GM18502 (cell line): ENCODE results near the gene MOV10L1.

Experiments used
- ATAC-seq: cut with Tn5 transposase; IDR thresholded peaks from one replicate; pipeline ENCODE4 v1.9.1; 2021; ENCODE audit warnings: mild to moderate bottlenecking; ENCODE audit not compliant: unreplicated experiment, poor library complexity

The MOV10L1 gene

DNA sequence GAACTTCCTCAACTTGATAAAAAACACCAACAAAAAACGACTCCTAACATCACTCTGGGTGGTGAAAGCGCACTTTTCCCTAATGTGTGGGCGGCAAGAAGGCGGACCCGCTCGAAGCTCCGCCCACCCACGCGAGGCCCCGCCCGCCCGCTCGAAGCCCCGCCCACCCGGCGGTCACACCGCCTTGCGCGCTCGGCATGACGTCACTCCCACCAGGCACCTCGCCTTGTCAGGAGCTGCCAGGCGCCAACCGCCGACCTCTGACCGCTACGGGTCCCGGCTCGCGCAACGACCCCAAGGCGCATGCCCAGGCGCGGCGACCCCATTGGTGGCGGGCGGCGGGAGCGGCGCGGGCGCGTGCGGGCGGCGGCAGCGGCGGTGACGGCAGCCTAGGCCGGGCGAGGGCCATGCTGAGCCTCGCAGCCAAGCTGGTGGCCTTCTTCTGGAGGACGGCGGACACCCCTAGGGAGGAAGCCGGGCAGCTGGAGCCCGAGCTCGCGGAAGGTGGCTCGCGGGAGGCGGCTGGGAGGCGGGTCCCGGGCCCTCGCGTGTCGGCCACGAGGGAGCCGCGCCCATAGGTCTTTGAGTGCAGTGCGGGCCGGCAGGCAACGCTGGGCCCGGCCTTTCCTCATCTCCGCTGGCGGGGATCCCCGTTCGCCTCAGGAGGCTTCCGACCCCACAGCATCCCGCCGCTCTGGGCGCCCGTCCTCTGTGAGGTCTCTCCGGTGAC is at the start of gene MOV10L1:
Gene MOV10L1 (plus strand): TSS at position 325 of the 730 bp plus-strand sequence. CDS start 83 bp downstream, at position 408.
- ATAC-seq, result no peak

DNA sequence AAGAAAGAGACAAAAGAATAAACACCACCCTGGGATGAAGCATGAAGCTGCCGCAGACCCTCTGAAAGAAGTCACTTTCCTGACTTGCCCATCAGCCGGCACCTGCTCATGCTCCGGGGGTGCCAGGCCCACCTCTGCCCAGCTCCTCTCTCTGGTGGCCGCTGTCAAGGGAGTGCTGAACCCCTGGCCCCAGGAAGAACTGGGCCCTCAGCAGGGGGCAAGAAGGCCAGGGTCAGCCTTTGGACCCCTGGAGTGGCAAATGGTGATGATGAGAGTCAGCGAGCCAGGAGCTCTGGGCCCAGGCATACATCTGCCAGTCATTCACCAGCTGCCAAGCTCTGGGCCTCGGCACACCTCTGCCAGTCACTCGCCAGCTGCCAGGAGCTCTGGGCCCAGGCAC is 49.1 kb upstream of the MOV10L1 start:
- no peak for ATAC-seq

DNA sequence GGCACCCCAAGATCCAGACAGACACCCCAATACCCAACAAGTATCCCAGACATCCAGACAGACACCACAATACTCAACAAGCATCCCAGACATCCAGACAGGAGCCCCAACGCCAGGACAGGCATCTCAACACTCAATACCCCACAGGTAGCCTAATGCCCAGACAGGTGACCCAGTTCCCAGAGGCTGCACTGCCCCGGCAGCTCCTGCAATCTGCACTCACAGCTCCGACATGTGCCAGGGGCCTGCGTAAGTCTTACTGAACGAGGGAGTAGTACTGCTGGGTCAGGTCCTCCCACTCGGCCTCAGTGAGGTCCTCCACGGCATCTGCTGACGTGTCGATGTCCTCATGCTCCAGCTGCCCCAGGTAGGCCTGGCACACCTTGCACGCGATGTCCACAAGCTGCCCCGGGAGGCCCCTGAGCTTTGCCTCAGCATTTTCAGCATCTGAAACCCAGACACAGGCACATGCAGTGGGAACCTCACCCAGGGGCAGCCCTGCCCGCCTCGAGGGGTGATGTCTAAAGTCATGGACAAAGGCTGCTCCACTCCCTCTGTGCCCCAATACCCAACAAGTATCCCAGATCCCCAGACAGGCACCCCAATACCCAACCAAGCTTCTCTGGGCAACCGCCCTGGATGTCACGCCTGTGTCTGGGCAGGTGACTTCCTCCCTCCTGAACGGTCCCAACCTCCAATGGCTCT is 48.3 kb upstream of the MOV10L1 start:
- no peak for ATAC-seq

DNA sequence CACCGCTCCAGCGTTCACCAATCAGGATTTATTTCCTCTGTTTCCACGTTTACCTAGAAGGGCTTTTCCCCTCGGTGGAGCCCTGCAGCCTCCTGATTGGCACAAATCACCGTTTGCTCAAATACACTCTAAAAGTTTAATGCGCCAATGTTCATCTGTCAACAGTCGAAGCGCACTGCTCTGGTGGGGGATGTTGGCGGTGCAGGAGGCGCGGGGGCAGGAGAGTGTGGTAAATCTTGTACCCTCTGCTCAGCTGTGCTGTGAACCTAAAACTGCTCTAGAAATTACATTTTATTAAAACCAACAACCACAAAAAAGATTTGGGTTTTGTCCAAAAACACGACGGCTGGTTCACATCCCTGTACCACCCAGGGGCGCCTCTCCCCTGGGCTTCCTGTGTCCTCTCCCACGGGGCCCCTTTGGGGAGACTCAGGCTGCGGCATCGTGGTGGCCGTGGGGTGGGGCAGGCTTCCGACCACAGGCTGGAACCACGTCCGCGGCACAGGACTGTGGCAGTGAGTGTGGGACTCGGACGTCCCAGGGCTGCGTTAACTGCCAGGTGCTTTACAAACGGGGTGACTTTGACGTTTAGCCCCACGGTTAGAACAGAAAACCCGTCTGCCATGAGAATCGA is 45.2 kb upstream of the MOV10L1 start:
- ATAC-seq, result no peak

DNA sequence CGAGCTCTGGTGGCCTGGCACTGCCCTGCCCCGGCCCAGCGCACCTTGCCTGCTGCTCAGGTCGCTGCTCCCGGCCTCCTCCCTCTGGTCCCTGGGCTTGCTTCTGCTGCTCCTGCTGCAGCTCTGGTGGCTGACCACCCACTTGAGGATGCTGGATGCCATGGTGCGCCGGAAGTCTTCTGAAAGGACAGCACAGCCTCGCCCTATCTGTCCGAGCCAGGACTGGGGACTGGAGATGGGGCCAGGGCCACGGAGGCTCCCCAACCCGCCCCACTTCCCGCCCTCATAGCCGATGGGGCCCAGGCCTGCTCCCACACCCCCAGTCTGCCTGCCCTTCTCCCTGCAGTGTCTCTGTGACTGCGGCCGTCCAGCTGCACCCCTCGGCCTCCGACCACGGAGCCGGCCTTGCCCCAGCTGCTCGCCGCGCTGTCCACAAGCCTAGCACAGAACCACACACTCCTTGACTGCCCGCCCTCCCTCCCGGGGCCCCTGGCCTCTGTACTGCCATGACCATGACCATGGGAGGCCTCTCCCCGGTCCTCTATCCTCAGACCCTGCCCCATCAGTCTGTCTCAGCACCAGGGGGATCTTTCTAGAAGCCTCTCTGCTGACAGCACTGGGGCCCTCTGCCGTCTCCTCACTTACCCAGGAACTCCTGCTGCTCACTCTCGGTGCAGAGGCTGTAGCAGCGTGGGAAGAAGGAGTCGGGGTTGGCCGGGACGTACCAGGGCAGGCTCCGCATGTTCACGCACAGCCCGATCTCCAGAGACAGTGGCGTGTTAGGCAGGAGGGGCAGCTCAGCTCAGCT is 44.4 kb upstream of the MOV10L1 start:
- no peak for ATAC-seq

DNA sequence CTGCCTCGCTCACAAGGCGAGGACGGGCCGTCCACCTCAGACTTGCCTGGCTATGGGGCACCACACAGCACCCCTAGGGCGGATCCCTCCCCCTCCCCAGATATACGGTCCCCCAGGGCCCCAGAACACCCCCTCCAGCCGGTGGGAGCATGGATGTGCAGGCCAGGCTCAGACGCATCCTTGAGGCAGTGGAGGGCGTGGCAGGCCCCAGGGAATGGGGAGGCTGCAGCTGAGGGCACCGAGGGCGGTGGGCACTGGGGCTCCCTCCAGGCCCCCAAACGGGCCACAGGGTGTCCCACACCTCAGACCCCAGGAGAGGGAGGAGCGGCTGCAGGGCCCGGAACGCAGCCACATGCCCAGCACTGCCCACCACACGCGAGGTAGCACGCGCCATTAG is 43.8 kb upstream of the MOV10L1 start:
- no peak for ATAC-seq

DNA sequence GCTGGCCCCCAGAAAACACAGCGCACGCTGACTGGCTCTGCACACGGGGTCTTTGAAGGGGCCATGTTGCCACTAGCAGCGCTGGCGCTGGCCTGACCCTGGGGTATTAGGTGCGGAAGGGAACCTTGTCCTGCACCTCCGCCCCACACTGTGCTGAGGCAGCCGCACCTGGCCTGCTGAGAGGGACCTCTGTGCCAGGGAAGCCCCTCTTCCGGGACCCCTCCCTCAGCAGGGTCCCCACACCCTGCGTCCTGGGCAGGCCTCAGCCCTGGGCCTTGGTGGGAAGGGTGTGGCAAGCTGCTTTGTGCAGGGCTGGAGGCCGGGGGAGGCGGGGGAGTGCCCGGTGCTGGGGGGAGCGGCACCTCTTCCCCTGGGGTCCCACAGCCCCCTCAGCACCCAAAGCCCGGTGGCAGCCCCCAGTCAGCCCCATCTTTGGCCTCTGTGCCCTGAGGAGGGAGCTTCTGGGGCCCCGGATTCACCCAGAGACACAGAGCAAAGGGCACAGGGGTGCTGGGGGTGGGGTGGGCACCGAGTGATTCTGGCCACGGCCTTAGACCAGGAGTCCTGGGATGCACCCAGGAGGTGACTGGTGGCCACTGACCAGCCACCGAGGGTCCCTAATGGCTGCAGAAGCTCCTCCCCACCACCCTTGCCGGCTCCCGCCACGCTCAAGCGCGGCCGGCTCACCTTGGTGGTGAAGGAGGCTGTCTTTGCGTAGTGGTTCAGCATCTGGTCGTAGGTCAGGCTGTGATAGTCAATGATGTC is 43.1 kb upstream of the MOV10L1 start:
- ATAC-seq, result no peak

DNA sequence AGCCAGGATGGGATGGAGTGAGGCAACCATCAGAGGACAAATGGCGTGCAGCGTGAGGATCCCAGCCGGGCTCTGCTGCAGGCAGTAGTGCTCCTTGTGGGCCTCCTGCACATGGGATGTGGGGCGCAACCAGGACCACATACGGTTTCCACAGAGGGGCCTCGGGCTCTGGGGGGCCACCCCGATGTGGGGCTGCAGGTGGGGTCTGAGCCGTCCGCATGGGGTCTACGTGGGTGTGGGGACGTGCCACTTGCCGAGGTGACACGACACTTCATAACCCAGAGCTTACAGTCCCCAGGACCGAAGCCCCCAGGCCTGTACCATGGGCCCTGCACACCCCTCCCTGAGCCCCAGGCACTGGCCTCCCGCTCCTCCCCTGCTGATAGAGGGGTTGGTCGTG is 42.5 kb upstream of the MOV10L1 start:
- ATAC-seq, result no peak

DNA sequence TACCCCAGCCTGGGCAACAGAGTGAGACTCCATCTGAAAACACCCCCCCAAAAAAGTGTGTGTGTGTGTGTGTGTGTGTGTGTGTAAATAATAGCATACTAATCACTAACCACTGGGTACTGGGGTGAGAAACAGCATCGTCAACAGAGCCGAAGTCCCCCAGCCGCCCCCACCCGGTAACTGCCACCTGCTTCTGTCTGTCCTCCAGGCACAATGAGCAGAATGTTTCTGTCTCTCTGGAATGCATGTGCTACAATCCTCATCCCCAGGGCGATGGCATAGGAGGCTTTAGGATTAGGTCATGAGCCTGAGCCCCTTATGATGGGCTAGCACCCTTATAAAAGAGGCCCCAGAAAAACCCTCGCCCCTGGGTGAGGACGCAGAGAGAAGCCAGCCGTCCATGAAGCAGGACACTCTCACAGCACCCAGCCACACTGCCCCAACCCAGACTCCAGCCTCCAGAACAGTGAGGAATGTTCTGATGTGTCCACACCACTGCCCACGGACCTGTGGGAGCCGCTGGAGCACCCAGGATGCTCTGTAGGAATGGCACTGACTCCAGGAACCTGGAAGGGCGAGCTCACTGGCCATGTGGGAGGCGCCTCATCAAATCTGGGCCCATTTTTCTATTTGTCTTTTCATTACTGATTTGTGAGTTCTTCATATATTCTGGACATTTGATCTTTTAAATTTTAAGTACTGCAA is 41.6 kb upstream of the MOV10L1 start:
- ATAC-seq, result no peak

DNA sequence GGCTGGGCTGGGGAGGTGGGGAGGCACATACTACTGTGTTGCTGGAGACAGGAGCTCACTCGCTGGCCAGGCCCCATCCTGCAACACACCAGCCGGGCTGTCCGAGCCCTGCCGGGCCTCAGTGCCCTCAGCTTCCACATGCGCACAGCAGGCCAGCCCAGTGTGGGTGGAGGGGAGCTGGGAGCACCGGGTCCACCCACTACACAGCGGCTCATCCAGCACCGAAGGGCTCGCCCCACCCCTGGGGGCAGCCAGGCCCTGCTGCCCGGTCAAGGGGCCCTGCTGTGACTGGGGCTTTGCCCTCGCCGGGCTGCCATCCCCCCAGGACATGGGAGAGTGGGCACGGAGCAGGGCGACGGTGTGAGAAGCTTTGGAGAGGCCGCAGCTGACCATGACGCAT is 41.0 kb upstream of the MOV10L1 start:
- no peak for ATAC-seq

DNA sequence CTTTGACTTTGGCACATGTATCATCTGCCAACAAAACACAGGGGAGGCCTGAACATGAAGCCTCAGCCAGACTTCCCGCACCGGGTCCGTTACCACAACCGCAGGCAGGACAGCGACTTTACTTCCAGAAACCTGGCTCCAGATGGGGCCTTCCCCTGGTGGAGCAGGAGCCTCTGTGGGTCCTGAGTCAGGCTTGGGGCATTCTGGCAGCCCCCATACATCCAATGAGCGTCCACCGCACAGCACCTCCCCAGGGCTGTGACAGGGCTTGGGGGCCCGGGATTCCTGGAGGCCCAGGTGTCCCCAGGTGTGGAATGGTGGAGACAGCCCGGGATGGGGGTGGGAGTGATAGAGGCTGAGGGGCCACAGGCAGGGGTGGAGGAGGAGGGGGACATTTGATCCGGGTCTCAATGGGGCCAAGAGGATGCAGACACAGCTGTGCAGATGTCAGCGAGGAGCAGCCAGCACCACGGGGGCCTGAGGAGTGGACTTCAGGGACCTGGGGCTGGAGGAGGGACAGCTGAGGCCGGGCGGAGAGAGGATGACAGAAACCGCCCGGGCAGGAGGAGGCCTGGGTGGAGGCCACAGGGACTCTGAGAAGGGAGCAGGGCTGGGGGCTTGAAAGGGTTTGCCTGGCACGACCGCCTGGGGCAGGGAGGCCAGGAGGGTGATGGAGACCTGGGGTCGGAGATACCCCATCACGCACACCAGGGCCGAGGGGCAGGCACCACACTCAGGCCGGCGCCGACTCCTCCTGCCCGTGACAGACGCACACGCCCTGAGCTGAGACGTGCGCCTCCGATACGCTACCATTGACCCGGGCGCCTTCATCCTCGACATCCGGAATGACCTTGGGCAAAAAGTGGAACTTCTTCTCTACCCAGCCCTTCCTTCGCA is 40.3 kb upstream of the MOV10L1 start:
- ATAC-seq, result no peak

DNA sequence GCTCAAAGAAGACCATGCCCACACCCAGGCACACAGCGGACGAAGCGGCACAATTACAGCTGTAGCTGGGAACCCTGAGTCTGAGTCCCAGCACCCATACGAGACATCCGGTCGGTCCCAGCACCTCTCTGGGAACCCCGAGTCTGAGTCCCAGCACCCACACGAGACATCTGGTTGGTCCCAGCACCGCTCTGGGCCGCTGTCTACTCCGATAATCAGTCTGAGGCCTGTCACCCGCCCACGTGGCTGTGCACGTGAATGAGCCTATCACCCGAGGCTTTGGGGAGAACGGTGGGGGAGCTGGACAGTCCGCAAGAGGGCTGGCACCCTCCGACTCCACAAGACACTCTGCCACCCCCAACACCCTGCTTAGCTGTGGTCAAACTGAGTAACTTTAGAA is 37.9 kb upstream of the MOV10L1 start:
- ATAC-seq, result no peak

DNA sequence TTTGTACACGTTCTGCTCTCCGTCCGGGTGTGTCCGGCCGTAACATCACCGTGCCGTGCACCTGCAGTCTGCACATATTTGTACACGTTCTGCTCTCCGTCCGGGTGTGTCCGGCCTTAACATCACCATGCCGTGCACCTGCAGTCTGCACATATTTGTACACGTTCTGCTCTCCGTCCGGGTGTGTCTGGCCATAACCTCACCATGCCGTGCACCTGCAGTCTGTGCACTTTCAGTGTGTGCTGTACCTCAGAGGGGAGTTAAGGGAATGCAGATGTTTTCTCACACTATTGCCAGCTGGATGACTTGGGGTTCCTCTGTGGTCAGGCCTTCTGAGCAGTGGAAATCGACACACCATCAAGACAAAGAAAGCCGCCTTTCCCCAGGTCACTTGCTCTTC is 35.9 kb upstream of the MOV10L1 start:
- ATAC-seq, result no peak

DNA sequence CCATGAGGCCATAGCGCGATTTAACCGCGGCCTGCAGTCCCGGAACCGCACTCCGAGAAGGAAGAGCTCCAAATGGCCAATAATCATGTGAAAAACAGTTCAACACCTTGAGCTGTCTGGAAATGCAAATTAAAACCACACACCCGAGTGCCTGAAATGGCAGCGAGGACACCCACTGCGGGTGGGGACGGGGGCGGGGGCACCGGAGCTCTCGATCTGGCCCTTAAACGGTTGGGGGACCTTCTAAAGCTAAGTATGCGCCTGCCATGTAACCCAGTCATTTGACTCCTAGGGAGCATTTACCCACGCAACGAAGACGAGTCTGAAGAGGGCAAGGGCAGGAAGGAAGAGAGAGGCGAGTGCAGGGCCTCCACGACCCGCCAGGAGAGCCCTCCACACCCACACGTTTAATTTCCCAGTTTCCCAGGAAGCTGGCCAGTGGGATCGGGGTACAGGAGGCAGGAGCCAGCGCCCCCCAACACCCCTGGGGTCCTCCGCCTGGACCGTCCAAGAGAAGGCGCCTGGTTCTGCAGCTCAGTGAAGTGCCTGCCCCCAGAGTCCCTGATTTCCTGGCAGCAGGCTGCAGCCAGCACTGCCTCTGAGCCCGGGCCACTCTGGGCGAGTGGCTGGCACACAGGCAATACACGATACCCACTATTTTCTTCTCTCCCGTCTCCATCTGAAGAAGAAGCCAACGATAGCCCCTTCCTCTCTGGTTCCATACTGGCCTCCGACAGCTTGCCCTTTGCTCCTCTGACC is 33.4 kb upstream of the MOV10L1 start:
- ATAC-seq, result no peak

DNA sequence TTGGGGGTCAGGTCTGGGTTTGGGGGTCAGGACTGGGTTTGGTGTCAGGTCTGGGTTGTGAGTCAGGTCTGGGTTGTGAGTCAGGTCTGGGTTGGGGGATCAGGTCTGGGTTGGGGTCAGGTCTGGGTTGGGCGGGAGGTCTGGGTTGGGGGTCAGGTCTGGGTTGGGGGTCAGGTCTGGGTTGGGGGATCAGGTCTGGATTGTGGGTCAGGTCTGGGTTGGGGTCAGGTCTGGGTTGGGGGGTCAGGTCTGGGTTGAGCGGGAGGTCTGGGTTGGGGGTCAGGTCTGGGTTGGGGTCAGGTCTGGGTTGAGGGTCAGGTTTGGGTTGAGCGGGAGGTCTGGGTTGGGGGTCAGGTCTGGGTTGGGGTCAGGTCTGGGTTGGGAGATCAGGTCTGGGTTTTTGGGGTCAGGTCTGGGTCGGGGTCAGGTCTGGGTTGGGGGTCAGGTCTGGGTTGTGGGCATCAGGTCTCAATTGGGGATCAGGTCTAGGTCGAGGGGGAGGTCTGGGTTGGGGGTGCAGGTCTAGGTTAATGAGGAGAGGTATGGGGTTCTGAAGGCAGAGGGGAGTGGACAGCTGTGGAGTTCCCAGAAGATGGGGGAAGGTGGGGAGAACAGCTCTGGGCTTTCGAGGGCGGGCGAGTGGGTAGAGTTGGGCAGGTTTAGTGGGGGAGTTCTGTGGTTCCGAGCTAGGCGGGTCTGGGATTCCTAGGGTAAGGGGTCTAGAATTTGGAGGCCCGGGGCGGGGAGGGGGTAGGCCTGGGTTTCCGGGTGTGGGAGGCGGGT is 32.3 kb upstream of the MOV10L1 start:
- no peak for ATAC-seq

DNA sequence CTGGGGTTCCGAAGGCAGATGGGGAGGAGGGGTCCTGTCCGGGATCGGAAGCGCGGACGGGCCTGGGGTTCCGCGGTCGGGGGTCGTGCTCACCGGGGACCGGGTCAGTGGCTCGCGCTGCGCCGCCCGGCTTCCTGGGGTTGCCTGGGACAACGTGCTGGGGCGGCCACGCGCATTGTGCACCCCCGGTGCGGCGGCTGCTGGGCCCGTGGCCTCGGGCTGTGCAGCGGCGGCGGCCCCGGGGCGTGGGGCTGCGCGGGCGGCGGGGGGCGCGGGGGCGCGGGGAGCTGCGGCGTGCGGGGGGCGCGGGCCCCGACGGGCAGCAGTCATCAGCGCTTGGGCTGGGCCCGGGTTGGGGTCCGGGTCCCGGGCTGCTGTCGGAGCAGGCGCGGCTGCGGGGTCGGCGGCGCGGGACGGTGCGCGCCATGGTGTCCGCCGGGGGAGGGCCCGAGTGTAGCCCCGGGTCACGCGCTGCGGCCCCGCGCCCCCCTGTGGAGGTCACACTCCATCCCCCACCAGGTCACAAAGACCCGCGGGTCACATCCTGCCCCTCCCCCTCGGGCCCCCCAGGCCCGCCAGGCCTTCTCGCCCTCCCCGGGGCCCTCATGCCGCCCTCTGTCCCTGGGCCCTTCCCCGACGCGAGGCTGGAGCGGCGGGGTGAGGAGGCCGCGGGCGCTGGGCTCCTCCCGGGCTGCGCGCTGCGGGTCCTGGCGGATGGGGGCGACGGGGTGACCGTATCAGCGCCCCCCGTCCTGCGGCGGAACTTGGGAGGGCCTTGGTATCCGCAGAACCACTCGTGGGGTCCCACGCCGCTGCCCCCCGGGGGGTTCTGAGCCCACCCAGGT is 31.5 kb upstream of the MOV10L1 start, which contains the start of gene TTLL8:
Gene TTLL8 (minus strand): TSS at position 238 of the 845 bp plus-strand sequence.
- ATAC-seq, result no peak
